CMK (cell line): ENCODE measurements around the gene SPTSSA.
A peak's percentile ranks its signal among the peaks of the same experiment; 100 is the strongest.
"Not testable (repeated sequence)": the region's sequence is repeated elsewhere in the genome, so short reads cannot be mapped to it uniquely, and the experiment has no call there.

Source experiments
- DNase-seq: peaks from one replicate; pipeline ENCODE4 v3.0.0-alpha.2; 2010; ENCODE audit warnings: low read depth

Gene SPTSSA, protein sequence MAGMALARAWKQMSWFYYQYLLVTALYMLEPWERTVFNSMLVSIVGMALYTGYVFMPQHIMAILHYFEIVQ

GRCh38 chr14:34462132-34462893 is at the start of gene SPTSSA:
Gene SPTSSA (minus strand): TSS chr14:34462240. CDS start chr14:34462207, 33 bp downstream.
- DNase-seq, result peak; percentile 54

GRCh38 chr14:34507884-34508283 is 45.8 kb upstream of the SPTSSA start:
- DNase-seq, result no peak

- DNase-seq, result no peak
Observed at GRCh38 chr14:34507459-34507858, 45.4 kb upstream of the SPTSSA start.

- DNase-seq, result not testable (repeated sequence)
Observed at GRCh38 chr14:34505124-34505491, 43.1 kb upstream of the SPTSSA start.

DNA sequence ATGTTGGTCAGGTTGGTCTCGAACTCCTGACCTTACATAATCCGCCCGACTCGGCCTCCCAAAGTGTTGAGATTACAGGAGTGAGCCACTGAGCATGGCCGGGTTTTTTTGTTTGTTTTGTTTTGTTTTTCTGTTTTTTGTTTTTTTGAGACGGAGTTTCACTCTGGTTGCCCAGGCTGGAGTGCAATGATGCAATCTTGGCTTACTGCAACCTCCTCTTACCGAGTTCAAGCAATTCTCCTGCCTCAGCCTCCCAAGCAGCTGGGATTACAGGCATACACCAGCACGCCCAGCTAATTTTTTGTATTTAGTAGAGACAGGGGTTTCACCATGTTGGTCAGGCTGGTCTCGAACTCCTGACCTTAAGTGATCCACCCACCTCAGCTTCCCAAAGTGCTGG is 42.0 kb upstream of the SPTSSA start:
- not testable (repeated sequence) for DNase-seq

- no peak for DNase-seq
Observed at GRCh38 chr14:34502545-34503225, 40.6 kb upstream of the SPTSSA start.

DNA sequence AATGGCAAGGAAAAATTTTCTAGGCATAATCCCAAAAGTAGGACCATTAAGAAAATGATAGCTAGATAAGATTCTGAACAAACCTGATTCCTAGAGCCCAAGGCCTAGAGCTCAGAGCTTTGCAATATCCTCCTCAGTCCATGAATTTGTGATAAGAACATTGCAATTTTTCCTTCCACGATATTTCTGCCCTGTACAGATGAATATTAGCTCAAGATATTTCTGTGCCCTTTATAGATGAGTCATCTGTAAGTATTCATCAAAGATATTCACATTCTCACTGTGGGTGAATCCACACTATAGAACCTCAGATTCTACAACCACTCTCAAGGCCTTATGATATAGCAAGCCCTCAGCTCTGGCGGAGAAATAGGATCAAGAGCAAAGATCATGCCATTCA is 40.0 kb upstream of the SPTSSA start:
- DNase-seq, result no peak

- no peak for DNase-seq
Observed at GRCh38 chr14:34501004-34501580, 39.1 kb upstream of the SPTSSA start.

DNA sequence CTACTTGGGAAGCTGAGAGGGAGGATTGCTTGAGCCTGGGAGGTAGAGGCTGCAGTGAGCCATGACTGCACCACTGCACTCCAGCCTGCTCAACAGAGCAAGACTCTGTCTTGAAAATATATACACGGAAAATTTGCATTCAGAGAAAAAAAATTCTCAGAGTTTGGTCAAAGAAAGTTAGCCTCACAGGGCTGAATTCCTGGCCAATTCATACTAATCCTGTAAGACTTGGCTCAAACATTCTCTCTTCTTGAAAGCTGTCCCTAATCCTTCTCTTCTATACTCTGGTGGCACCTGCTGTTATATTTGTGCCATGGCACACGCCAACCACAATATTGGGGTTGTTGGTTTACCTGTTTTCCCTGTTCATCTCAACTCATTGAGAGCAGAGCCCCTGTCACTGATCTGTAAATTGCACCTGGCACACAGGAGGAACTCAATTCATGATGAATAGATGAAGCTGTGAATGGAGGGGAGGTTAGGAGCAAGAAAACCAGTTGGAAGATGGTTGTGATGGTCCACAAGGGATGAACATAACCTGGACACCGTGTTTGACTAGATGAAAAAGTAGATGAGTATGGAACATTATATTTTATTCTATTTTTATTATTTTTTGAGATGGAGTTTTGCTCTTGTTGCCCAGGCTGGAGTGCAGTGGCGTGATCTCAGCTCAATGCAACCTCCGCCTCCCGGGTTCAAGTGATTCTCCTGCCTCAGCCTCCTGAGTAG is 36.8 kb upstream of the SPTSSA start:
- no peak for DNase-seq

DNA sequence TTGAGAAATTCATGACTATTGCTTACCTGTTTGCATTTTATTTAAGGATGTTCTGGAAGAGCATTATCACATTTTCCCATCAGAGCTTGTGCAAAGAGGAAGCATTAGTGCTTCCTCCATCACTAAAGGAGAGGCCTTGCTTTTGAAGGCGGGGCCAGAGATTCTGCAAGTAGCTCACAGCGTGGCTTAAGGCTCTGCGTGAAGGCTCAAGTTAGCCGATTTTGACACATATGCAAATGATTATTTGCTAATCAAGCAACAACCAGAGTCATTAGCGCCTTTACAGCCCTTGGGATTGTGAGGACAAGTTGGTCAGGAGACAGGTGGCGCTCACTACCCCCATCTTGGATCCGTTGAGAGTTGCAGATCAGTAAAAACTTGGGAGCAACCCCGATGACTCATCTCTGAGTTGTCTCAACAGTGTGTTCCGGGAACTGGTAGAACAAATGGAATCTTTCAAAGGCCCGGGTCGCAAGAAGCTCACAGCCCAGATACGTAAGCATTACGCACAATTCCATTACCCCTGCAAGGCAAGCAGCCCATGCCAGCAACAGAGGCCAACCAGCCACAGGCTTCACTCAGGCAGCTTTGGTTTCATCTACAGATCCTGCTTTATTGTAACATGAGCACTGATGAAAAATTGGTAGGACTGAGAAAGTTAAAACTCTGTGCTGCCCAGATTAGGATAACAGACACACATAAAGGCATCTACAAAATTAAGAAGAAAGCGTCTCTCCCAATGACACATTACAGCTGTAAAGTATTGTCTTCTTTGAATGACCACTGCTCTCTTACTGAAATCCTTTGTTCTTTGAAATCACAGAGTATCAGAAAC is 34.9 kb upstream of the SPTSSA start:
- DNase-seq, result no peak

DNA sequence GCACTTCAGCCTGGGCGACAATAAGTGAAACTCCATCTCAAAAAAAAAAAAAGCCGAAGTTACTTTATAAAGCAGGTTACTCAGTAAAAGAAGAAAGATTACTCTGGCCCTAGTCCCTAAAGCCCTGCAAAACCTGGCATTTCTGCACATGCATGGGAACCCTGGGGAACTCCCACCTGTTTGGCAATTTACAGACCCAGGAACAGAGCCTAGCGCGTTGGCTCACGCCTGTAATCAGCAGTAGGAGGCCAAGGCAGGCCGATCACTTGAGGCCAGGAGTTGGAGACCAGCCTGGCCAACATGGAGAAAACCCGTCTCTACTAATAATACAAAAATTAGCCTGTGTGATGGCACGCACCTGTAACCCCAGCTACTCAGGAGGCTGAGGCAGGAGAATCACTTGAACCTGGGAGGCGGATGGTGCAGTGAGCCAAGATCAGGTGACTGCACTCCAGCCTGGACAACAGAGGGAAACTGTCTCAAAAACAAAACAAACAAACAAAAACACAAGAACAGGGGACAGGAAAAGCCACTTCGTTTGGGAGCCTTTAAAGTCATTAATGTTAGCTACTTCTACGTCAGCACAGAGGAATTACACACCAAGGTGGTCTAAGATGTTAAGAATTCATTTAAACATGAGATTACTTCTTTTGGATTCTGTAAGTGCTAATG is 34.1 kb upstream of the SPTSSA start:
- DNase-seq, result no peak

DNA sequence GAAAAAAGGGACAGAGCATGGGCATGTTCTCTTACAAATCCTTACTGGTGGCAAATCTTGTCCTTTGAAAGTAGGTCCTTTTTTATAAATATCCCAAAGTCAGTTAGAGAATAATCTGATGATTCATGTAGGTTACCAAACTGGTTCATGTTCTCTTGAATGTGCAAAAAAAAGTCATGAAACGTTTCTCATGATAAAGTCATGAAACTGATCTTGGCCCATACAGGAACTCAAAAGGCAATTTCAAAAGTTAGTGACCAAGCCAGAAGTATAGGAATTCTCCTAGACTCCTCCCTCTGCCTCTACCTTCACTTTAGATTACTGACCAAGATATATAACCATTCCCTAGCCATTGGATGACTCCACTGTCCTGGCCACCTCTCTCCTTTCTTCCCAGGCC is 27.3 kb upstream of the SPTSSA start:
- no peak for DNase-seq

DNA sequence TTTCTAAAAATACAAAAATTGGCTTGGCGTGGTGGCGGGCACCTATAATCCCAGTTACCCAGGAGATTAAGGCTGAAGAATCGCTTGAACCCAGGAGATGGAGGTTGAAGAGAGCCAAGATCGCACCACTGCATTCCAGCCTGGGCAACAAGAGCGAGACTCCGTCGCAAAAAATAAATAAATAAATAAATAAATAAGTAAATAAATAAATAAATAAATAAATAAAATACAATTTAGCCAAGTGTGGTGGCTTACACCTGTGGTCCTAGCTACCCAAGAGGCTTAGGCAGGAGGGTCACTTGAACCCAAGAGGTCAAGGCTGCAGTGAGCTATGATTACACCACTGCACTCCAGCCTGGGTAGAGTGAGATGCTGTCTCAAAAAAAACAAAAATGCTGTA is 26.5 kb upstream of the SPTSSA start:
- no peak for DNase-seq

- no peak for DNase-seq
Observed at GRCh38 chr14:34484726-34485125, 22.7 kb upstream of the SPTSSA start.

DNA sequence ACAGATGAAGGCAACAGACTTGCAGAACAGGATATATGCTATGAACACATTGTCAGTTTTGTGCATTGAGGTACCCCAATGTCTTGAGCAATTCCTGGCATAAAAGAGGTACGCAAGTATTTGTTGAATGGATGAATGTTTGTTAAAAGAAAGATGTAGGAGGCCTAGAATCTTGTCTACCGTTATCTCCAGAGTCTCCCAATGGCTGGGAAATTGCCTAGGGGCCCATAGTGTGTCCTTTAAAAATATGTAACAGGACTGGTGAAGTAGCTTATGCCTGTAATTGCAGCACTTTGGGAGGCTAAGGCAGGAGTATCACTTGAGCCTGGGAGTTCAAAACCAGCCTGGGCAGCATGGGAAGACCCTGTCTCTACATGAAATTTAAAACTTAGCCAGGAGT is 20.4 kb upstream of the SPTSSA start:
- no peak for DNase-seq

DNA sequence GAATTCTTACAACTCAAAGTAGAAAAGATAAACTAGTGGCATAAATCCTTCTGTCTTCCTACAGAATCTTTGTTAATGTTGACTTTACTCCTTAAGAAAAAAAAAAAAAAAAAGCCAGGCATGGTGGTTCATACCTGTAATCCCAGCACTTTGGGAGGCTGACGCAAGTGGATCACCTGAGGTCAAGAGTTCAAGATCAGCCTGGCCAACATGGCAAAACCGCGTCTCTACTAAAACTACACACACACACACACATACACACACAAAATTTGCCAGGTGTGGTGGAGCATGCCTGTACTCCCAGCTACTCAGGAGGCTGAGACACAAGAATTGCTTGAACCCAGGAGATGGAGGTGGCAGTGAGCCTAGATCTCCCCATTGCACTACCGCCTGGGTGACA is 17.7 kb upstream of the SPTSSA start:
- DNase-seq, result no peak

DNA sequence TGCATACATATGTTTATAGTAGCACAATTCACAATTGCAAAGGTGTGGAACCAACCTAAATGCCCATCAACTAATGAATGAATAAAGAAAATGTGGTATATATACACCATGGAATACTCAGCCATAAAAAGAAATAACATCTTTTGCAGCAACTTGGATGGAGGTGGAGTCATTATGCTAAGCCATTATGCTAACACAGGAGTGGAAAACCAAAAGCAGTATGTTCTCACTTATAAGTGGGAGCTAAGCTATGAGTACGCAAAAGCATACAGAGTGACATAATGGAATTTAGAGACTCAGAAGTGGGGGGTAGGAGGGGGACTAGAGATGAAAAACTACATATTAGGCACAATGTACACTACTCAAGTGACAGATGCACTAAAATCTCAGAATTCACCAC is 16.2 kb upstream of the SPTSSA start:
- no peak for DNase-seq

DNA sequence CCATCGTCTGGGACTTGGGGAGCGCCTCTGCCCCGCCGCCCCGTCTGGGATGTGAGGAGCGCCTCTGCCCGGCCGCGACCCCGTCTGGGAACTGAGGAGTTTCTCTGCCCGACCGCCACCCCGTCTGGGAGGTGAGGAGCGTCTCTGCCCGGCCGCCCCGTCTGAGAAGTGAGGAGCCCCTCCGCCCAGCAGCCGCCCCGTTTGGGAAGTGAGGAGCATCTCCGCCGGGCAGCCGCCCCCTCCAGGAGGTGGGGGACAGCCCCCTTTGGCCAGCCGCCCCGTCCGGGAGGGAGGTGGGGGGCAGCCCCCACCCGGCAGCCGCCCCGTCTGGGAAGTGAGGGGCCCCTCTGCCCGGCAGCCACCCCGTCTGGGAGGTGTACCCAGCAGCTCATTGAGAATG is 14.0 kb upstream of the SPTSSA start:
- DNase-seq, result not testable (repeated sequence)

DNA sequence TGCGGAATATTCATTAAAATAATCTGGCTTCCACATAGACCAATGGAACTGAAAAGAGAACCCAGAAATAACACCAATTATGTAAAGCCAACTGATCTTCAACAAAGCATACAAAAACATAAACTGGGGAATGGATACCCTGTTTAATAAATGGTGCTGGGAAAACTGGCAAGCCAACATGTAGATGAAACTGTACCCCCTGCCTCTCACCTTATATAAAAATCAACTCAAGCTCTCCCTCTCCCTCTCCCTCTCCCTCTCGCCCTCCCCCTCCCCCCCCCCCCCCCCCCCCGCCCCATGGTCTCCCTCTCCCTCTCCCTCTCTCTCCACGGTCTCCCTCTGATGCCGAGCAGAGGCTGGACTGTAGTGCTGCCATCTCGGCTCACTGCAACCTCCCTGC is 13.1 kb upstream of the SPTSSA start:
- no peak for DNase-seq

DNA sequence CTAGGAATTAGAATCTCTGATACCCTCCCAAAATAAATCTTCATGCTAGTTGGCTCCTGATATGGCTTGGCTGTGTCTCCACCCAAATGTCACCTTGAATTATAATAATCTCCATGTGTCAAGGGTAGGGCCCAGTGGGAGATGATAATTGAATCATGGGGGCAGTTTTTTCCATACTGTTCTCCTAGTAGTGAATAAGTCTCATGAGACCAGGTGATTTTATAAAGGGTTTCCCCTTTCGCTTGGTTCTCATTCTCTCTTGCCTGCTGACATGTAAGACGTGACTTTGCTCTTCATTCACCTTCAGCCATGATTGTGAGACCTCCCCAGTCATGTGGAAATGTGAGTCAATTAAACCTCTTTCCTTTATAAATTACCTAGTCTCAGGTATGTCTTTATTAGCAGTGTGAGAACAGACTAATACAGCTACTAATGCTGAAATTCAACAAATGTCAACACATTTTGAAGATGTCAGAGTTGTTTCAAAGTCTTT is 12.2 kb upstream of the SPTSSA start:
- no peak for DNase-seq

- DNase-seq, result no peak
Observed at GRCh38 chr14:34472706-34473279, 10.8 kb upstream of the SPTSSA start.
